Cardiac fibroblast (primary cell): ENCODE measurements around the gene LRRC45.

ENCODE experiments used
- DNase-seq, 2 donors: peaks; one replicate each; pipeline versions ENCODE4 v3.0.0 to v3.0.0-alpha.2; 2010; ENCODE audit warnings: low read depth in 2 of 2
- H3K4me3 ChIP-seq, 2 donors: replicated peaks in 1 of 2; 1 replicate in 1 of 2; 2 replicates in 1 of 2; pipeline ENCODE4 v1.5.1; 2011; ENCODE audit warnings: low read depth in 2 of 2, low read length in 2 of 2, mild to moderate bottlenecking in 2 of 2, moderate library complexity in 1 of 2
- TF ChIP-seq, protein P1 (sequence below): IDR thresholded peaks from one replicate; pipeline ENCODE4 v1.5.1; 2011; ENCODE audit warnings: low read depth, mild to moderate bottlenecking, low read length, inconsistent platforms

Gene LRRC45

GRCh38 chr17:82053556-82054263, 30.6 kb downstream of the LRRC45 start:
- TF ChIP-seq, protein P1, sequence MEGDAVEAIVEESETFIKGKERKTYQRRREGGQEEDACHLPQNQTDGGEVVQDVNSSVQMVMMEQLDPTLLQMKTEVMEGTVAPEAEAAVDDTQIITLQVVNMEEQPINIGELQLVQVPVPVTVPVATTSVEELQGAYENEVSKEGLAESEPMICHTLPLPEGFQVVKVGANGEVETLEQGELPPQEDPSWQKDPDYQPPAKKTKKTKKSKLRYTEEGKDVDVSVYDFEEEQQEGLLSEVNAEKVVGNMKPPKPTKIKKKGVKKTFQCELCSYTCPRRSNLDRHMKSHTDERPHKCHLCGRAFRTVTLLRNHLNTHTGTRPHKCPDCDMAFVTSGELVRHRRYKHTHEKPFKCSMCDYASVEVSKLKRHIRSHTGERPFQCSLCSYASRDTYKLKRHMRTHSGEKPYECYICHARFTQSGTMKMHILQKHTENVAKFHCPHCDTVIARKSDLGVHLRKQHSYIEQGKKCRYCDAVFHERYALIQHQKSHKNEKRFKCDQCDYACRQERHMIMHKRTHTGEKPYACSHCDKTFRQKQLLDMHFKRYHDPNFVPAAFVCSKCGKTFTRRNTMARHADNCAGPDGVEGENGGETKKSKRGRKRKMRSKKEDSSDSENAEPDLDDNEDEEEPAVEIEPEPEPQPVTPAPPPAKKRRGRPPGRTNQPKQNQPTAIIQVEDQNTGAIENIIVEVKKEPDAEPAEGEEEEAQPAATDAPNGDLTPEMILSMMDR = no peak
- H3K4me3 ChIP-seq = no peak overlapping the region
- no peak for DNase-seq

DNA sequence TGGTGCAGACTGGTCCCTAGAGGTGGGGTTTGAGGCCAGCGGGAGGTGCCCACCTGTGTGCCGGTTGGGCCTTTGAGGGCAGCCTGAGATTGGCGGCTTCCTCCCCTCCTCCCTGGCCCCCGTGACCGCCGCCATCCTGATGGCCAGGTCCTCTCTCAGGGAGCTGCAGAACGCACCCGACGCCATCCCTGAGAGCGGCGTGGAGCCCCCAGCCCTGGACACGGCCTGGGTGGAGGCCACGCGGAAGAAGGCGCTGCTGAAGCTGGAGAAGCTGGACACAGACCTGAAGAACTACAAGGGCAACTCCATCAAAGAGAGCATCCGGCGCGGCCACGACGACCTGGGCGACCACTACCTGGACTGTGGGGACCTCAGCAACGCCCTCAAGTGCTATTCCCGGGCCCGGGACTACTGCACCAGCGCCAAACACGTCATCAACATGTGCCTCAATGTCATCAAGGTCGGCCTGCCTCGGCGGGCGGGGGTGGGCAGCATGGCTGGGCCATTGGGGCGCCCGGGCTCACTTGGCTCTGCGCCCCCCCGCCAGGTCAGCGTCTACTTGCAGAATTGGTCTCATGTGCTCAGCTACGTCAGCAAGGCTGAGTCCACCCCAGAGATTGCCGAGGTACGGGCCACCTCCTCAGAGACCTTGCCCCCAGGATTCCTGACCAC, 31.4 kb downstream of the LRRC45 start:
- no peak overlapping the region for H3K4me3 ChIP-seq
- no peak for DNase-seq
- TF ChIP-seq, protein P1 = no peak

GRCh38 chr17:82055023-82055964, 32.2 kb downstream of the LRRC45 start:
- DNase-seq = no peak
- H3K4me3 ChIP-seq = no peak overlapping the region
- TF ChIP-seq, protein P1 = no peak

GRCh38 chr17:82055965-82056728, 33.0 kb downstream of the LRRC45 start:
- TF ChIP-seq, protein P1 = no peak
- no peak for DNase-seq
- H3K4me3 ChIP-seq = no peak overlapping the region

DNA sequence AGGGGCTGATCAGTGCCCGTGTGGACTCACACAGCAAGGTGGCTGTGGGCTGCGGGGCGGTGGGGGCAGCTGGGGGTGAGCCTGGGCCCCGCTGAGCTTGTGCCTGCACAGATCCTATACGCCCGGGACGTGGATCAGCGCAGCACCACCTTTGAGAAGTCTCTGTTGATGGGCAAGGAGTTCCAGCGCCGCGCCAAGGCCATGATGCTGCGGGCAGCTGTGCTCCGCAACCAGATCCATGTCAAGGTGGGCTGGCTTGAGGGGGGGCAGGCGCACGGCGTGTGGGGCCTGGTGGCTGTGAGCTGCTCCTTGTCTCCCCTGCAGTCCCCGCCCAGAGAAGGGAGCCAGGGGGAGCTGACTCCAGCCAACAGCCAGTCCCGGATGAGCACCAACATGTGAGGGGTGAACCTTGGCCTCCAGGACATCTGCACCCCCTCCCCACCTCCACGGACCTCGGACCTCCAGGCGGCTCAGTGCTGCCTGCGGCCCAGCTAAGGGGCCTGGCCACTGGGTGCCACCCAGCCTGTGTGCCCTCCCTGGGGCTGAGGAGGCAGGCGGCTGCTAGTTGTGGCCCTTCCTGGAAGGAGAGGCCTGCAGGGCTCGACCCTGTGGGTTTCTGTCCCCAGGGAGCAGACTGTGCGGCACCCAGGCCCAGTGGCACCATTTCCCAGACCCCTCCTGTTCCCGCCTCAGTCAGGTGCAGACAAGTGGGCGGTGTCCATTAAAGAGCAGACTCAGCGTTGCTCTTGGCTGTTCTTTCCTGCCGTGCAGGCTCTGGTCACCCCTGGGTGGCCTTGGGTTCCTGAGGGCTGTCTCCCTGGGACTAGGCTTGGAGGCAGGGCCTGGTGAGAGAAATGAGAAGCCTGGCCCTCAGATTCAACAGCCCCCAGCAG, 33.9 kb downstream of the LRRC45 start:
- TF ChIP-seq, protein P1 = no peak
- no peak overlapping the region for H3K4me3 ChIP-seq
- no peak for DNase-seq
